GM10847 (cell line): ENCODE measurements around the gene SNRNP35.
A peak's percentile ranks its signal among the peaks of the same experiment; 100 is the strongest.

Experiments used
- POLR2A ChIP-seq: IDR thresholded peaks from 2 replicates; pipeline ENCODE4 v1.6.1; 2011; ENCODE audit not compliant: insufficient read length; ENCODE audit errors: extremely low read depth

The SNRNP35 gene

GRCh38 chr12:123457980-123458779, at the start of gene SNRNP35:
TSS of gene SNRNP35 (plus strand) at chr12:123458139. CDS start at chr12:123465541, 7,402 bp downstream.
- peak; percentile 61 for TF ChIP-seq POLR2A

DNA sequence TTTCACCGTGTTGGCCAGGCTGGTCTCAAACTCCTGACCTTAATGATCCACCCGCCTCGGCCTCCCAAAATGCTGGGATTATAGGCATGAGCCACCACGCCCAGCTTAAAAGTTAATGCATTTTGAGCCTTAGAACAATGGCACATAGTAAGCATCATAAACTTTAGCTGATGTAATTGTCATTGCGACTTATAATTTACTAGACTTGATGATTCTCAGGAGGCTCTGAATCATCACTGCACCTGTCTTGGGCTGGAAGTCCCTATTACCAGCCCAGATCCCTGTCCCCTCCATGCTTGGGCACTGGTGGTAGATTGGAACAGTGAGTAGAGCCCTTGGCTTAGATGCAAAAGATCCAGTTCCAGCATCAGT, 47.9 kb upstream of the SNRNP35 start:
- TF ChIP-seq POLR2A: no peak

GRCh38 chr12:123421314-123421713, 36.6 kb upstream of the SNRNP35 start:
- TF ChIP-seq POLR2A: no peak

DNA sequence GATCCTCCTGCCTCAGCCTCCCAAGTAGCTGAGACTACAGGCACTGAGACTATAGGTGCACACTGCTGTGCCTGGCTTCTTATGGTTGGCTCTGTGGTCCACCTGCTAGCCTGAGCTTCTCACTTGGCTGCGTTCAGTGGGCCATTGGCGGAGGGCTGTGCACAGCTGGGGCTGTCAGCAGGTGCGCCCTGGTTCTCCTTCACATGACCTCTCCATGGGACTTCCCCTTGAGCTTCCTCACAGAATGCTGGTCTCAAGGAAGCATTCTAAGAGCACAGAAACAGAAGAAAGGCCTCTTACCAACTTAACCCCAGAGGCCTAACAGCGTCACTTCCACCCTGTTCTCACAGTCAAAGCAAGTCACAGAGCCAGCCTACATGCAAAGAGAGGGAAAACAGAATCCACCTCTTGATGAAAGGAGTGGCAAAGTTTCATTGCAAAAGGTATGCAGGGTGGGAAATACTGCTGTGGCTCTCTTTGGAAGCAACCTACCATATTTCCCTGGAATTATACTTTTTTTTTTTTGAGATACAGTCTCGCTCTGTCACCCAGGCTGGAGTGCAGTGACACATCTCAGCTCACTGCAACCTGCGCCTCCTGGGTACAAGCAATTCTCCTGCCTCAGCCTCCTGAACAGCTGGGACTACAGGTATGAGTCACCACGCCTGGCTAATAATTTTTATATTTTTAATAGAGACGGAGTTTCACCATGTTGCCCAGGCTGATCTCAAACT, 30.7 kb upstream of the SNRNP35 start:
- peak; percentile 19 for TF ChIP-seq POLR2A

DNA sequence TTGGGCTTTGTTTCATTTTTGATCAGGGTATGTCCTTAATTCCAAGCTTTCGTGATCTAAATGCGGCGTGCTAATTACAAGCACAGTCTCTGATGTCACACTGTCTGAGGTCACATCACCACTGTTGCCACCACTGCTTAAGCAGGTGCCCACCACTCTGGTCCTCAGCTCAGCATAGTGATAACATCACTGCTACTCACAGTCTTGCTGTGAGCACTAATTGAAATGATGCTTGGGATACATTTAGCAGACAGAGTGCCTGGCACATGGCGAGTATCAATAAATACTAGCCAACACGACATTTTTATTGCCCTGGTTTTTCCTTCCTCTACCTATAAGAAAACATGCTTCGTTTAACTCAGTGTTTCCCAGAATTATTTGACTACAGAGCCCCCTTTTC, 29.3 kb upstream of the SNRNP35 start:
- TF ChIP-seq POLR2A: no peak

- TF ChIP-seq POLR2A: no peak
Measured at GRCh38 chr12:123433615-123434014, 24.3 kb upstream of the SNRNP35 start.

GRCh38 chr12:123435636-123436016, 22.3 kb upstream of the SNRNP35 start:
- TF ChIP-seq POLR2A: no peak

GRCh38 chr12:123436017-123436964, 21.6 kb upstream of the SNRNP35 start, which contains the start of gene RILPL2:
TSS of gene RILPL2 (minus strand) at chr12:123436684. CDS start at chr12:123436420, 264 bp downstream.
- peak; percentile 40 for TF ChIP-seq POLR2A

DNA sequence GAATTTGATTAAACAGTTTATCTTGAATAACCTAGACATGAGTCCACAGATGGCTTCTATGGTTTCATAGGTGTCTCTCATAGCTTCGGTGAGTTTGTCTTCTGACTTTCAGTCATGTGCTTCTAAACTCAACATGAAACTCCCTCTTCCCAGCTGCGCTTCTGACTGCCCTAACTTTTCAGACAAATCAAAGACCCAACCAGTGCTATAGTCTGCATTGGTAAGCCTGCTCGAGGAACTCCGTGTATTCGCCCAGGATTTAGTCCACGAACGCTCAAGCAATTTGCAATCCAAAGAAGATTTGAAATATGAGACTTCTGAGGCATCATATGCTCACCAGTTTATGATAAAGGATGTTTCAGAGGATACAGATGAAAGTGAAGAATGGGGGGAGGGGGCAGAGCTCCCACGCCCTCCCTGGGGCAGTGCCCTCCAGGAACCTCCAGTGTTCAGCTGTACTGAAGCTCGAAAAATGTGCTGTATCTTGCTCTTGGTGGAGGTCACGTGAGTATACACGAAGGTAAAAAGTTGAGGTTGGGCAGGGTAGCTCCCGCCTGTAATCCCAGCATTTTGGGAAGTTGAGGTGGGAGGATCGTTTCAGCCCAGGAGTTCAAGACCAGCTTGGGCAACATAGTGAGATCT, 16.3 kb upstream of the SNRNP35 start:
- no peak for TF ChIP-seq POLR2A

DNA sequence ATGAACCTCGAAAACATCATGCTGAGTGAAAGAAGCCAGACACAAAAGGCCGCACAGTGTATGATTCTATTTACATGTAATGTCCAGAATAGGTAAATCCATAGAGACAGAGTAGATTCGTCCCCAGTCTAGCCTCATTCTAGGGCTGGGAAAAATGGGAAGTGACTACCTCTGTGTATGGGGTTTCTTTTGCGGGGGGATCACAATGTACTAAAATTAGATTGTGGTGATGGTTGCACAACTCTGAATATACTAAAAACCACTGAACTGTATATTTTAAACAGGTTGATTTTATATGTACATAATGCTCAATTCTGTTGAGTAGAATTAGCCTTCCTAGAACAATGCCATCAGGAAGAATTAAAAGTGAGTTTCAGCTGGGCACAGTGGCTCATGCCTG, 15.2 kb upstream of the SNRNP35 start:
- TF ChIP-seq POLR2A: no peak

- TF ChIP-seq POLR2A: no peak
Measured at GRCh38 chr12:123444092-123445026, 13.6 kb upstream of the SNRNP35 start.

DNA sequence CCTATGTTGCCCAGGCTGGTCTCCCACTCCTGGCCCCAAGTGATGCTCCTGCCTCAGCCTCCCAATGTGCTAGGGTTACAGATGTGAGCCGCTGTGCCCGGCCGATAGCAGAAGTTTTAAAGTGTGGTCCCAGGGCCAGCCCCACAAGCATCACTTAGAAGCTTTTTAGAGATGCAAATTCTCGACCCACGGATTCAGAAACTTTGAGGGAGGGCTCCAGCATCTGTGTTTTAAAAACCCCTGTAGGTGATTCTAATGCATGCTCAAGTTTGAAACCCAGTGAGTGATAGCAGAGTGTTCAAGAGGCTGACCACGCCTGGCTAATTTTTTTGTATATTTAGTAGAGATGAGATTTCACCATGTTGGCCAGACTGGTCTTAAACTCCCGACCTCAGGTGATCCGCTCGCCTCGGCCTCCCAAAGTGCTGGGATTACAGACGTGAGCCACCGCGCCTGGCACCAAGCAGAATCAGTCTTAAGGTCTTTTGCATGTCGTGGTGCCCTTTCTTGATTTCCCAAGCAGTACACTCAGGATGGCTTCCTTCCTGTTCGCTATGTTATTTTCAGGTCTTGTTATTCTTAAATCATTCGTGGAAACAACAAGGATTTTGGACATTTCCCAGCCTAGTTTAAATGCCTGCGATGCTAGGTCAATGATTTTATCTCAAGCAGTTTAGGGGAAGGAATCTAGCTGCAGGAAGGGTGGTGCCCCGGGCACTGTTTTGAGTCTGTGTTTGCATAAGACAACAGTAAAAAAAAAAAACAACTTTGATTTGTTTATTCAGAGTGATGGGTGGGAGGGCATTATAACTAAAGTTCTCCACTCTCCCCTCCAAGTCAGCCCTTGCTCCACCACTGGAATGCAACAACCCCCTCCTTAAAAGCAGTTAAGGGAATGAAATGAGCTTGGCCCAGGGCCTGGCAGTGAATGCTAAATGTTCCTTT, 12.3 kb upstream of the SNRNP35 start:
- no peak for TF ChIP-seq POLR2A

- no peak for TF ChIP-seq POLR2A
Measured at GRCh38 chr12:123446333-123446713, 11.6 kb upstream of the SNRNP35 start.
